Caco-2 (cell line): ENCODE measurements around the gene MTA3. TPM values are rescaled to one million over a fixed set of nuclear protein-coding genes. Genes with fewer than 3 reads are reported as not detected.

Experiments
- BruUV-seq: library from RNA; stranded (reverse); fragments of 400-500 nt; replicated peaks from 2 replicates; lab custom pipeline; 2021; lab: Mats Ljungman, UMichigan
- CTCF ChIA-PET: fragments of 300-600 bp; sonication (Branson Sonifier 250); formaldehyde crosslinking; loops from one replicate; lab custom pipeline; 2022; ENCODE audit warnings: antibody characterized with exemption; lab: Charles Lee
- POLR2A ChIA-PET: fragments of 300-600 bp; sonication (Branson Sonifier 250); formaldehyde crosslinking; loops from one replicate; lab custom pipeline; 2022; ENCODE audit warnings: antibody characterized with exemption; lab: Charles Lee
- DNase-seq, 2 experiments: peaks; one replicate each; pipeline versions ENCODE4 v3.0.0 to v3.0.0-alpha.2; 2020 to 2022
- H3K27me3 ChIP-seq: replicated peaks from 2 replicates; pipeline ENCODE4 v1.6.0; 2011; ENCODE audit warnings: low read length; ENCODE audit not compliant: control insufficient read depth, insufficient read depth
- H3K36me3 ChIP-seq: 2 replicates; pipeline ENCODE4 v1.5.1; 2011; ENCODE audit warnings: low read length; ENCODE audit not compliant: control insufficient read depth, insufficient read depth
- H3K4me1 ChIP-seq: fragments of 250-450 bp; sonication (Bioruptor Pico); 2 replicates; pipeline ENCODE4 v1.5.1; 2020; ENCODE audit warnings: mild to moderate bottlenecking
- H3K4me3 ChIP-seq: 2 replicates; pipeline ENCODE4 v1.5.1; 2011; ENCODE audit warnings: low read depth, mild to moderate bottlenecking, control low read depth, low read length
- H3K9me3 ChIP-seq: fragments of 250-450 bp; sonication (Bioruptor Pico); 2 replicates; pipeline ENCODE4 v1.5.1; 2020; ENCODE audit warnings: mild to moderate bottlenecking, moderate library complexity
- H3K27ac Mint-ChIP-seq: one replicate; pipeline ENCODE4 v1.8.0; 2022; ENCODE audit warnings: mixed read lengths; ENCODE audit not compliant: unreplicated experiment
- H3K27me3 Mint-ChIP-seq: one replicate; pipeline ENCODE4 v1.8.0; 2022; ENCODE audit warnings: mixed read lengths; ENCODE audit not compliant: insufficient read depth, unreplicated experiment
- H3K36me3 Mint-ChIP-seq: one replicate; pipeline ENCODE4 v1.8.0; 2022; ENCODE audit warnings: mild to moderate bottlenecking, mixed read lengths; ENCODE audit not compliant: insufficient read depth, unreplicated experiment
- H3K4me1 Mint-ChIP-seq: one replicate; pipeline ENCODE4 v1.8.0; 2022; ENCODE audit warnings: low read depth, mixed read lengths; ENCODE audit not compliant: unreplicated experiment
- H3K4me3 Mint-ChIP-seq: one replicate; pipeline ENCODE4 v1.8.0; 2022; ENCODE audit warnings: mild to moderate bottlenecking, moderate library complexity, mixed read lengths; ENCODE audit not compliant: unreplicated experiment
- H3K9me3 Mint-ChIP-seq: one replicate; pipeline ENCODE4 v1.8.0; 2022; ENCODE audit warnings: mixed read lengths; ENCODE audit not compliant: unreplicated experiment
- intact Hi-C: fragments of 100-400 bp; cut with micrococcal nuclease; formaldehyde crosslinking; loops from one replicate; pipeline ENCODE4 v1.10.0; 2022; ENCODE audit not compliant: unreplicated experiment
- total RNA-seq: library from RNA; stranded (reverse); gene quantifications from 2 replicates; pipeline ENCODE4 v1.2.3, GENCODE V29; 2022
- TF ChIP-seq, protein P1 (sequence below), 2 experiments: fragments of 200-600 bp in 1 of 2; IDR thresholded peaks; 1 replicate in 1 of 2; 2 replicates in 1 of 2; pipeline versions ENCODE4 v1.5.1 to v1.8.0; 2011 to 2022; ENCODE audit warnings: antibody characterized with exemption in 1 of 2, control low read depth in 1 of 2, inconsistent platforms in 1 of 2, low read depth in 1 of 2, low read length in 1 of 2, mild to moderate bottlenecking in 1 of 2, moderate library complexity in 1 of 2; ENCODE audit not compliant: insufficient read depth in 1 of 2, severe bottlenecking in 1 of 2, unreplicated experiment in 1 of 2

Gene MTA3
- total RNA-seq, 1 experiment from 2014 or later, result 85.7 TPM

- Mint-ChIP-seq H3K36me3 (peaks cover 12% of the 10 kb centered on the region), H3K9me3 (no peaks in the 10 kb centered on the region), H3K4me1 (peaks cover 13% of the 10 kb centered on the region), H3K27me3 (no peaks in the 10 kb centered on the region), H3K4me3 (no peak overlapping the region), H3K27ac (no peak overlapping the region)
- Histone ChIP-seq H3K4me3 (no peak overlapping the region), H3K4me1 (no peaks in the 10 kb centered on the region), H3K36me3 (no peaks in the 10 kb centered on the region), H3K9me3 (no peaks in the 10 kb centered on the region), H3K27me3 (no peaks in the 10 kb centered on the region)
- BruUV-seq, result no TSS peak
- TF ChIP-seq, protein P1, sequence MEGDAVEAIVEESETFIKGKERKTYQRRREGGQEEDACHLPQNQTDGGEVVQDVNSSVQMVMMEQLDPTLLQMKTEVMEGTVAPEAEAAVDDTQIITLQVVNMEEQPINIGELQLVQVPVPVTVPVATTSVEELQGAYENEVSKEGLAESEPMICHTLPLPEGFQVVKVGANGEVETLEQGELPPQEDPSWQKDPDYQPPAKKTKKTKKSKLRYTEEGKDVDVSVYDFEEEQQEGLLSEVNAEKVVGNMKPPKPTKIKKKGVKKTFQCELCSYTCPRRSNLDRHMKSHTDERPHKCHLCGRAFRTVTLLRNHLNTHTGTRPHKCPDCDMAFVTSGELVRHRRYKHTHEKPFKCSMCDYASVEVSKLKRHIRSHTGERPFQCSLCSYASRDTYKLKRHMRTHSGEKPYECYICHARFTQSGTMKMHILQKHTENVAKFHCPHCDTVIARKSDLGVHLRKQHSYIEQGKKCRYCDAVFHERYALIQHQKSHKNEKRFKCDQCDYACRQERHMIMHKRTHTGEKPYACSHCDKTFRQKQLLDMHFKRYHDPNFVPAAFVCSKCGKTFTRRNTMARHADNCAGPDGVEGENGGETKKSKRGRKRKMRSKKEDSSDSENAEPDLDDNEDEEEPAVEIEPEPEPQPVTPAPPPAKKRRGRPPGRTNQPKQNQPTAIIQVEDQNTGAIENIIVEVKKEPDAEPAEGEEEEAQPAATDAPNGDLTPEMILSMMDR (IDR thresholded peaks at IDR 0.05; ENCODE audit: insufficient read depth in 1 of 2, low read depth in 1 of 2, low read length in 1 of 2, severe bottlenecking in 1 of 2, unreplicated experiment in 1 of 2), result no peak
- DNase-seq, result no peak
- CTCF ChIA-PET, result interaction anchor here (0.6 kb wide), 1 partner anchor 269 kb away, joined by 10 read pairs; no protein-coding TSS in a partner anchor
- POLR2A ChIA-PET, result no interaction called here
- intact Hi-C loops, result no loop called here
Measured at GRCh38 chr2:42653908-42654445, 85.5 kb downstream of the MTA3 start.

DNA sequence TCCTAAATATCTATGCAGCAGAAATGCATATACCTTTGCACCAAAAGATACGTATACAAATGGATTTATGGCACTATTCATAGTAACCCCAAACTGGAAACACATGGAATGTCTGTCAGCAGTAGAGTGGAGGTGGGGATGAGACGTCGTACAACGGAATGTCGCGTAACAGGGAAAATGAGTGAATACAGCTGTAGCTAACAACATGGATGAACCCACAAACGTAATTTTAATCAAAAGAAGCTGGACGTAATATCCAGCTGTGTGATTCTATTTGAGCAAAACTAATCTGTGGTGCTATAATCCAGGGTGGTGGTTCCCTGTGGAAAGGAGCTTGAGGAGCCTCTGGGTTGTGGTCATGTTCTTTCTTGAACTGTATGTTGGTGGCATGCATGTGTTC lies 89.9 kb downstream of the MTA3 start:
- Histone ChIP-seq H3K9me3 (no peaks in the 10 kb centered on the region), H3K4me1 (no peaks in the 10 kb centered on the region), H3K4me3 (no peak overlapping the region), H3K27me3 (no peaks in the 10 kb centered on the region), H3K36me3 (no peaks in the 10 kb centered on the region)
- no peak for DNase-seq
- no peak overlapping the region for H3K27ac Mint-ChIP-seq
- intact Hi-C loops, result no loop called here
- TF ChIP-seq, protein P1 (IDR thresholded peaks at IDR 0.05; ENCODE audit: insufficient read depth in 1 of 2, low read depth in 1 of 2, low read length in 1 of 2, severe bottlenecking in 1 of 2, unreplicated experiment in 1 of 2), result no peak
- ChIA-PET CTCF (no interaction called here), POLR2A (no interaction called here)
- H3K36me3 Mint-ChIP-seq, result peaks cover 21% of the 10 kb centered on the region
- BruUV-seq, result no TSS peak
- peaks cover 7% of the 10 kb centered on the region for H3K4me1 Mint-ChIP-seq
- no peak overlapping the region for H3K4me3 Mint-ChIP-seq
- no peaks in the 10 kb centered on the region for H3K9me3 Mint-ChIP-seq
- no peaks in the 10 kb centered on the region for H3K27me3 Mint-ChIP-seq

- Mint-ChIP-seq H3K36me3 (peaks cover 23% of the 10 kb centered on the region), H3K9me3 (no peaks in the 10 kb centered on the region), H3K4me3 (no peak overlapping the region), H3K27me3 (no peaks in the 10 kb centered on the region), H3K27ac (no peak overlapping the region), H3K4me1 (peaks cover 6% of the 10 kb centered on the region)
- H3K36me3 ChIP-seq, result no peaks in the 10 kb centered on the region; the same call in 1 of the 2 replicates
- H3K9me3 ChIP-seq, result no peaks in the 10 kb centered on the region
- CTCF ChIA-PET, result interaction anchor here (0.7 kb wide), 2 partner anchors 157 to 379 kb away, joined by 3 read pairs; no protein-coding TSS in a partner anchor
- no peaks in the 10 kb centered on the region for H3K4me1 ChIP-seq
- no peak overlapping the region for H3K4me3 ChIP-seq
- no peaks in the 10 kb centered on the region for H3K27me3 ChIP-seq
- intact Hi-C loops, result loop anchor here (5.0 kb wide), 1 partner anchor 97 kb away; no protein-coding TSS in a partner anchor
- POLR2A ChIA-PET, result no interaction called here
- no peak for DNase-seq
- TF ChIP-seq, protein P1 (IDR thresholded peaks at IDR 0.05; ENCODE audit: insufficient read depth in 1 of 2, low read depth in 1 of 2, low read length in 1 of 2, severe bottlenecking in 1 of 2, unreplicated experiment in 1 of 2), result no peak
- no TSS peak for BruUV-seq
Measured at GRCh38 chr2:42659609-42660008, 91.2 kb downstream of the MTA3 start.
